Activated CD4-positive, alpha-beta T cell treated with anti-CD3 and anti-CD28 coated beads, Interleukin-2, amount 50 U/mL, for 24 hours (primary cell): ENCODE results near the gene IL1RN.

Source experiments
- DNase-seq, 2 donors: peaks; one replicate each; pipeline ENCODE4 v3.0.0-alpha.2; 2020; ENCODE audit warnings: low read depth in 1 of 2, low spot score in 1 of 2

Gene IL1RN

GRCh38 chr2:113156278-113157117 lies 29.1 kb downstream of the IL1RN start:
- no peak for DNase-seq

- no peak for DNase-seq
Measured at GRCh38 chr2:113157118-113157896, 29.9 kb downstream of the IL1RN start.

GRCh38 chr2:113157897-113158753 lies 30.7 kb downstream of the IL1RN start:
- no peak for DNase-seq

- no peak for DNase-seq
Measured at GRCh38 chr2:113158884-113159553, 31.6 kb downstream of the IL1RN start.

GRCh38 chr2:113160248-113160647 lies 32.9 kb downstream of the IL1RN start:
- DNase-seq = no peak

GRCh38 chr2:113160962-113161361 lies 33.6 kb downstream of the IL1RN start:
- DNase-seq = no peak

- DNase-seq = no peak
Measured at GRCh38 chr2:113162173-113162572, 34.8 kb downstream of the IL1RN start.

GRCh38 chr2:113162869-113163268 lies 35.5 kb downstream of the IL1RN start:
- DNase-seq = no peak

GRCh38 chr2:113164215-113164929 lies 37.0 kb downstream of the IL1RN start:
- DNase-seq = no peak

GRCh38 chr2:113164930-113165585 lies 37.7 kb downstream of the IL1RN start:
- DNase-seq = no peak

- no peak for DNase-seq
Measured at GRCh38 chr2:113166187-113166645, 38.8 kb downstream of the IL1RN start.

- no peak for DNase-seq
Measured at GRCh38 chr2:113167115-113167932, 39.9 kb downstream of the IL1RN start.

GRCh38 chr2:113167962-113168340 lies 40.6 kb downstream of the IL1RN start:
- no peak for DNase-seq

GRCh38 chr2:113169002-113169530 lies 41.7 kb downstream of the IL1RN start:
- no peak for DNase-seq

GRCh38 chr2:113169586-113169985 lies 42.2 kb downstream of the IL1RN start:
- no peak for DNase-seq

- no peak for DNase-seq
Measured at GRCh38 chr2:113171334-113172075, 44.1 kb downstream of the IL1RN start.

GRCh38 chr2:113172721-113173541 lies 45.5 kb downstream of the IL1RN start:
- DNase-seq = no peak
